Caco-2 (cell line): ENCODE measurements around the gene SLC23A3. TPM values are rescaled to one million over a fixed set of nuclear protein-coding genes. Genes with fewer than 3 reads are reported as not detected.

Experiments used
- BruUV-seq: library from RNA; stranded (reverse); fragments of 400-500 nt; replicated peaks from 2 replicates; lab custom pipeline; 2021; lab: Mats Ljungman, UMichigan
- CTCF ChIA-PET: fragments of 300-600 bp; sonication (Branson Sonifier 250); formaldehyde crosslinking; loops from one replicate; lab custom pipeline; 2022; ENCODE audit warnings: antibody characterized with exemption; lab: Charles Lee
- POLR2A ChIA-PET: fragments of 300-600 bp; sonication (Branson Sonifier 250); formaldehyde crosslinking; loops from one replicate; lab custom pipeline; 2022; ENCODE audit warnings: antibody characterized with exemption; lab: Charles Lee
- DNase-seq, 2 experiments: peaks; one replicate each; pipeline versions ENCODE4 v3.0.0 to v3.0.0-alpha.2; 2020 to 2022
- H3K27me3 ChIP-seq: replicated peaks from 2 replicates; pipeline ENCODE4 v1.6.0; 2011; ENCODE audit warnings: low read length; ENCODE audit not compliant: control insufficient read depth, insufficient read depth
- H3K36me3 ChIP-seq: 2 replicates; pipeline ENCODE4 v1.5.1; 2011; ENCODE audit warnings: low read length; ENCODE audit not compliant: control insufficient read depth, insufficient read depth
- H3K4me1 ChIP-seq: fragments of 250-450 bp; sonication (Bioruptor Pico); 2 replicates; pipeline ENCODE4 v1.5.1; 2020; ENCODE audit warnings: mild to moderate bottlenecking
- H3K4me3 ChIP-seq: 2 replicates; pipeline ENCODE4 v1.5.1; 2011; ENCODE audit warnings: low read depth, mild to moderate bottlenecking, control low read depth, low read length
- H3K9me3 ChIP-seq: fragments of 250-450 bp; sonication (Bioruptor Pico); 2 replicates; pipeline ENCODE4 v1.5.1; 2020; ENCODE audit warnings: mild to moderate bottlenecking, moderate library complexity
- H3K27ac Mint-ChIP-seq: one replicate; pipeline ENCODE4 v1.8.0; 2022; ENCODE audit warnings: mixed read lengths; ENCODE audit not compliant: unreplicated experiment
- H3K27me3 Mint-ChIP-seq: one replicate; pipeline ENCODE4 v1.8.0; 2022; ENCODE audit warnings: mixed read lengths; ENCODE audit not compliant: insufficient read depth, unreplicated experiment
- H3K36me3 Mint-ChIP-seq: one replicate; pipeline ENCODE4 v1.8.0; 2022; ENCODE audit warnings: mild to moderate bottlenecking, mixed read lengths; ENCODE audit not compliant: insufficient read depth, unreplicated experiment
- H3K4me1 Mint-ChIP-seq: one replicate; pipeline ENCODE4 v1.8.0; 2022; ENCODE audit warnings: low read depth, mixed read lengths; ENCODE audit not compliant: unreplicated experiment
- H3K4me3 Mint-ChIP-seq: one replicate; pipeline ENCODE4 v1.8.0; 2022; ENCODE audit warnings: mild to moderate bottlenecking, moderate library complexity, mixed read lengths; ENCODE audit not compliant: unreplicated experiment
- H3K9me3 Mint-ChIP-seq: one replicate; pipeline ENCODE4 v1.8.0; 2022; ENCODE audit warnings: mixed read lengths; ENCODE audit not compliant: unreplicated experiment
- intact Hi-C: fragments of 100-400 bp; cut with micrococcal nuclease; formaldehyde crosslinking; loops from one replicate; pipeline ENCODE4 v1.10.0; 2022; ENCODE audit not compliant: unreplicated experiment
- total RNA-seq: library from RNA; stranded (reverse); gene quantifications from 2 replicates; pipeline ENCODE4 v1.2.3, GENCODE V29; 2022
- TF ChIP-seq, protein P1 (sequence below), 2 experiments: fragments of 200-600 bp in 1 of 2; IDR thresholded peaks; 1 replicate in 1 of 2; 2 replicates in 1 of 2; pipeline versions ENCODE4 v1.5.1 to v1.8.0; 2011 to 2022; ENCODE audit warnings: antibody characterized with exemption in 1 of 2, control low read depth in 1 of 2, inconsistent platforms in 1 of 2, low read depth in 1 of 2, low read length in 1 of 2, mild to moderate bottlenecking in 1 of 2, moderate library complexity in 1 of 2; ENCODE audit not compliant: insufficient read depth in 1 of 2, severe bottlenecking in 1 of 2, unreplicated experiment in 1 of 2

The SLC23A3 gene
- total RNA-seq, 1 experiment from 2014 or later = 7.1 TPM

DNA sequence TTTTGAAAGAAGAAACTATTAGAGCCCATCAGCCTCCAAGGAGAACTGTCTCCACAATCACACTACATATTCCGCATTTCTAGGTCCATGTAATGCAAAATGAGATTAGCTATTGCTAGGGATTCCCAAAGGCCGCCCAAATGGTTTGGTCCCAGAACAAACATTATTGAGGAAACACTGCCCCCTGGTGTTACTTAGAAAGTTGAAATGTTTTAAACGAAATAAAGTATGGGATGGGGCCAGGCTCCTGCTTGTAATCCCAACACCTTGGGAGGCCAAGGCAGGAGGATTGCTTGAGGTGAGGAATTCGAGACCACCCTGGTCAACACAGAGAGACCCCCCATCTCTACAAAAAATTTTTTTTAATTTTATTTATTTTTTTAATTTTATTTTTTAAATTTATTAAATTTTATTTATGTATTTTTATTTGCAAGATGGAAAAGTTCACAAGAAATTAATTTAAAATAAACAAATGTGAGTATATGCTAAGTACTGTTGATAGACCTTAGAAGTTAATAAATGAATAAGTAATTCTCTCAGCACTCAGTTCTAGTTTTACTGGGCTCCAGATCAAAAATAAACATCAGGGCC lies 14.7 kb downstream of the SLC23A3 start:
- Mint-ChIP-seq H3K9me3 (no peaks in the 10 kb centered on the region), H3K4me1 (peaks cover 5% of the 10 kb centered on the region), H3K27ac (no peak overlapping the region), H3K36me3 (peaks cover 6% of the 10 kb centered on the region), H3K4me3 (no peak overlapping the region), H3K27me3 (no peaks in the 10 kb centered on the region)
- Histone ChIP-seq H3K4me1 (0 out of 2 replicates have a peak, but pooled peaks cover 4% of the 10 kb centered on the region), H3K9me3 (no peaks in the 10 kb centered on the region), H3K27me3 (no peaks in the 10 kb centered on the region), H3K36me3 (peaks cover 1% of the 10 kb centered on the region; the same call in 1 of the 2 replicates), H3K4me3 (no peak overlapping the region)
- ChIA-PET POLR2A (interaction anchor here (0.6 kb wide), 1 partner anchor 153 kb away, joined by 3 read pairs; no protein-coding TSS in a partner anchor), CTCF (interaction anchor here (0.6 to 2.1 kb wide), 27 partner anchors 10 to 175 kb away, joined by 3 to 60 read pairs (median 5); partner anchors contain the start of genes ABCB6 and IHH)
- TF ChIP-seq, protein P1, sequence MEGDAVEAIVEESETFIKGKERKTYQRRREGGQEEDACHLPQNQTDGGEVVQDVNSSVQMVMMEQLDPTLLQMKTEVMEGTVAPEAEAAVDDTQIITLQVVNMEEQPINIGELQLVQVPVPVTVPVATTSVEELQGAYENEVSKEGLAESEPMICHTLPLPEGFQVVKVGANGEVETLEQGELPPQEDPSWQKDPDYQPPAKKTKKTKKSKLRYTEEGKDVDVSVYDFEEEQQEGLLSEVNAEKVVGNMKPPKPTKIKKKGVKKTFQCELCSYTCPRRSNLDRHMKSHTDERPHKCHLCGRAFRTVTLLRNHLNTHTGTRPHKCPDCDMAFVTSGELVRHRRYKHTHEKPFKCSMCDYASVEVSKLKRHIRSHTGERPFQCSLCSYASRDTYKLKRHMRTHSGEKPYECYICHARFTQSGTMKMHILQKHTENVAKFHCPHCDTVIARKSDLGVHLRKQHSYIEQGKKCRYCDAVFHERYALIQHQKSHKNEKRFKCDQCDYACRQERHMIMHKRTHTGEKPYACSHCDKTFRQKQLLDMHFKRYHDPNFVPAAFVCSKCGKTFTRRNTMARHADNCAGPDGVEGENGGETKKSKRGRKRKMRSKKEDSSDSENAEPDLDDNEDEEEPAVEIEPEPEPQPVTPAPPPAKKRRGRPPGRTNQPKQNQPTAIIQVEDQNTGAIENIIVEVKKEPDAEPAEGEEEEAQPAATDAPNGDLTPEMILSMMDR (IDR thresholded peaks at IDR 0.05; ENCODE audit: insufficient read depth in 1 of 2, low read depth in 1 of 2, low read length in 1 of 2, severe bottlenecking in 1 of 2, unreplicated experiment in 1 of 2) = peak; percentile 59 to 85
- intact Hi-C loops = loop anchor here (1.0 kb wide), 6 partner anchors 31 to 175 kb away; no protein-coding TSS in a partner anchor
- DNase-seq = peak; percentile 60 to 83
- BruUV-seq = no TSS peak

DNA sequence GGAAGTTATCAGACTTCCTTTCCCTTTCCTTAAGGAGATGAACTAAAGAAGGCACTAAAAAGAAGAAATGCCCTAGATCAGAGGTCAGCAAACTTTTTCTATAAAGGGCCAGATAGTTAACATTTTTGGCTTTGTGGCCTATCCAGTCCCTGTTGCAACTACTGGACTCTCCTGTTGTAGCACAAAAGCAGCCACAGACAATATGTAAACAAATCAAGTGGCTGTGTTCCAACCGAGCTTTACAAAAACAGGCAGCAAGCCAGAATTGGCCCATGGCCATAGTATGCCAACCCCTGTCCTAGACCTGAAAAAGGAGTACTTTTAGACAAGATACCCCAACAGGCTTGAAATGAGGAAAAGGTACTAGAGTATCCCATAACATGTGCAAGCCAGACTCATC lies 20.2 kb downstream of the SLC23A3 start:
- Histone ChIP-seq H3K36me3 (peaks cover 2% of the 10 kb centered on the region; the same call in 1 of the 2 replicates), H3K4me1 (no peaks in the 10 kb centered on the region), H3K27me3 (no peaks in the 10 kb centered on the region), H3K9me3 (no peaks in the 10 kb centered on the region), H3K4me3 (no peak overlapping the region)
- H3K27ac Mint-ChIP-seq = no peak overlapping the region
- POLR2A ChIA-PET = no interaction called here
- intact Hi-C loops = no loop called here
- no peak overlapping the region for H3K4me3 Mint-ChIP-seq
- no peaks in the 10 kb centered on the region for H3K4me1 Mint-ChIP-seq
- no peaks in the 10 kb centered on the region for H3K27me3 Mint-ChIP-seq
- CTCF ChIA-PET = interaction anchor here (1.3 to 2.1 kb wide), 2 partner anchors 91 to 120 kb away, joined by 6 to 9 read pairs; no protein-coding TSS in a partner anchor
- H3K9me3 Mint-ChIP-seq = no peaks in the 10 kb centered on the region
- peaks cover 8% of the 10 kb centered on the region for H3K36me3 Mint-ChIP-seq
- no peak for DNase-seq
- TF ChIP-seq, protein P1 (IDR thresholded peaks at IDR 0.05; ENCODE audit: insufficient read depth in 1 of 2, low read depth in 1 of 2, low read length in 1 of 2, severe bottlenecking in 1 of 2, unreplicated experiment in 1 of 2) = no peak
- BruUV-seq = no TSS peak

DNA sequence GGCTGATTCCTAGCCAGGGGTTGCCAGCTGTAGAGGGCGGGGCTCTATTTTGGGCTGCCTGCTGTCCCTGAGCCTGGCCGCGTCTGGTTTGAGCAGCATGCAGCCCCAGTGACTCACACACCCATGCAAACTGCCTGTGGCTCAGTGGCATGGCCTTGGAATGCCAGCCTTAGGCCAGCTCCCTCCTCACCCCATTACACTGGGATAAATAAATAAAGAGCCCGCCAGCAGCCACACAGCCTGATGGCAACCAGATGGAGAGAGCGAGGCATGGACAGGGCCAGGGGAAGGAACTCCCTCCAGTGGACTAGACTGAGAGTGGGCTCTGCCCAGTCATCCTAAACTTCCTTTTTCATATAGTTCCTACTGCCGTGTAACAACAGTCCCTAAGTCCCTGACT lies 27.5 kb downstream of the SLC23A3 start:
- Mint-ChIP-seq H3K4me3 (no peak overlapping the region), H3K27ac (no peak overlapping the region), H3K36me3 (peaks cover 17% of the 10 kb centered on the region), H3K27me3 (no peaks in the 10 kb centered on the region), H3K4me1 (no peaks in the 10 kb centered on the region), H3K9me3 (no peaks in the 10 kb centered on the region)
- Histone ChIP-seq H3K9me3 (no peaks in the 10 kb centered on the region), H3K4me3 (no peak overlapping the region), H3K4me1 (no peaks in the 10 kb centered on the region), H3K27me3 (no peaks in the 10 kb centered on the region), H3K36me3 (peaks cover 5% of the 10 kb centered on the region)
- no peak for DNase-seq
- TF ChIP-seq, protein P1 (IDR thresholded peaks at IDR 0.05; ENCODE audit: insufficient read depth in 1 of 2, low read depth in 1 of 2, low read length in 1 of 2, severe bottlenecking in 1 of 2, unreplicated experiment in 1 of 2) = no peak
- POLR2A ChIA-PET = interaction anchor here (1.0 kb wide), 1 partner anchor 34 kb away, joined by 5 read pairs; the partner anchor contains the start of gene CNPPD1
- BruUV-seq = no TSS peak
- CTCF ChIA-PET = interaction anchor here (0.6 kb wide), 1 partner anchor 54 kb away, joined by 3 read pairs; no protein-coding TSS in a partner anchor
- intact Hi-C loops = no loop called here
